Eye (tissue), 1 donor: ENCODE data around the gene RFX2.
"Not testable (repeated sequence)": the region's sequence is repeated elsewhere in the genome, so short reads cannot be mapped to it uniquely, and the experiment has no call there.

Experiments used
- DNase-seq: peaks from one replicate; pipeline ENCODE4 v3.0.0-alpha.2; 2015

Gene RFX2

DNA sequence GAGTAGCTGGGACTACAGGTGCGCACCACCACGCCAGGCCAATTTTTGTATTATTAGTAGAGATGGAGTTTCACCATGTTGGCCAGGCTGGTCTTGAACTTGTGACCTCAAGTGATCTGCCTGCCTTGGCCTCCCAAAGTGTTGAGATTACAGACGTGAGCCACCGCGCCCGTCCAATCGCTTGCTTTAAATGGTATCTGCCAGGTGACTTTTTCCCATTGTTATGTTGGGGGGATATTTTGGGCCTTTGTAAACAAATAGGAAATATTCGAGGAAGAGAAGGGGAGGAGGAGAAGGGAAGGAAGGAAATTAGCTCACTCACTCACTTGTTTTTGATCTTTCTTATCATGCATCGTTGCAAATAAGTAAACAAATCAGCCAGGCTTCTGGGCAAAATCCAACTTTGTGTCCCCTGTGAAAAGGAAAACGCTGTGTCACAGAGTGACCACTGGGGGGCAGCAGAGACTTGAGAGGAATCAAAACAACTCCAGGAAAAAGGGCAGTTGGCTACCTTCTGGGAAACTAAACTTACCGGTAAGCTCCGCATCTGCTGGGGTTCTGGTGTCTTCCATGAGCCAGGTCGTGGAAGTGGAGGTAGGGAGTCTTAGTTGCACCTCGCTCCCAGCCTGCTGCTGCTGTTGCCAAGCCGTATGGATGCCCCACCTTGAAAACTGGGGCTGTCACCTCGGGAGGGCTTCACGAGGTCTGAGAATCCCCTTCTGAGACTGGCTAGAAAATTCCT lies 123.1 kb downstream of the RFX2 start:
- peak; percentile 93 for DNase-seq

DNA sequence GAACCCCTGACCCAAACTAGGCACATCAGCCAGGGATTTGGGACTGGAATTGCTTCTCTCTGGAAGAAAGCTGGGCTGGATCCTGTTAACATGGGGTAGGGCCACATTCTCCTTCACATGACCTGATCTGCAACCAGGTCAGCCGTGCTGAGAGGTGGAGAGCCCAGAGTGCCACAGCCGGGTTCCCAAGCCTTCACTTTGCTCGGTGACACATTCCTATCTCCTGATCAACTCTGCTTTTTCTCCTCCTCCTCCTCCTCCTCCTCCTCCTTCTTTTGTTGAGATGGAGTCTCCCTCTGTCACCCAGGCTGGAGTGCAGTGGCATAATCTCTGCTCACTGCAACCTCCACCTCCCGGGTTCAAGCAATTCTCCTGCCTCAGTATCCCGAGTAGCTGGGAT lies 124.5 kb downstream of the RFX2 start:
- DNase-seq = not testable (repeated sequence)

DNA sequence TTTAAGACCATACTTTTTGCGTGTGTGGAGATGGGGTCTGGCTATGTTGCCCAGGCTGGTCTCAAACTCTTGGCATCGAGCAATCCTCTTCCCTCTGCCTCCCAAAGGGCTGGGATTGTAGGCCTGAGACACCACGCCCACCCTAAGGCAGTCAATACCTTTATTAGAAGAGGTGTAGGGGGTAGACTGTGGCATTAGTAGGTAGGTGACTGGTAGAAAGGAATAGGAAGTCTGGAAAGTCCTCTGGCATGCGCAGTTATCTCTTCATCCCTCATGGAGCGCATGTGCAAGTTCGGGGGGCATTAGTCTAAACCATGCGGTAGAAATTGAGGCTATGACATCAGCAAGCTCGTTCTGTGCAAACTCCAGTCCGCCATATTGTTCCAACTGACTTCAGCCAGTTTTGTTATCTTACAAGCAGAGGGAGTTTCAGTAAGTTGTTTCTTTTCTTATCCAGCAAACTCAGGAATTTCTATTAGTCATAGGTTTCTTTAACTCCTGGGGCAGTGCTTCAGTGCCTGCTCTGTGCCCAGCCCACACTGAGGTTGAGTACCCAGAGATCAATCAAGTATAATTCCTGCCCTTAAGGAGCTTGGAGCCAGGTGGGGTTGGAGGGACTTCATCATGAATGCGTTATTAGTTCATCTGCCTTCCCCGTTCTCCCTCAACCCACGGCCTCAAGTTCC lies 125.1 kb downstream of the RFX2 start:
- DNase-seq = no peak

DNA sequence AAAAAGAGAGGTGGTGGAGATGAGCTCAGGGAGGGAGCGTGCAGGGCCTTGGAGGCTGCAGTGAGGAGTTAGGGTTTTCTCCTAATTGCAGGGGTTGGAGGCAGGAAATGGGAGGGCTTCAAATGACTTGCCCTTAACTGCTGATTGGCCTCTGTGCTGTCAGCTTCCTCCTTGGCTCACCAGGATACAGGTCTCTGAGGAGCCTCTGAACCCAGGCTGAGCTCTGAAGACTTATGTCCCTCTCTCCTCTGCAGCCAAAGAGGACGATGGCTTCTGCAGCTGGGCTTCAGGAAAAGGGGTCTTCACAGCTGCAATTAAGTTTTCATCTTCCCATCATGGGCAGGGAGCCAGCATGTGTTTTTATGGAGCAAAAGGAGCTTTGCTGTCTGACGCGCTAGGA lies 125.7 kb downstream of the RFX2 start:
- no peak for DNase-seq

DNA sequence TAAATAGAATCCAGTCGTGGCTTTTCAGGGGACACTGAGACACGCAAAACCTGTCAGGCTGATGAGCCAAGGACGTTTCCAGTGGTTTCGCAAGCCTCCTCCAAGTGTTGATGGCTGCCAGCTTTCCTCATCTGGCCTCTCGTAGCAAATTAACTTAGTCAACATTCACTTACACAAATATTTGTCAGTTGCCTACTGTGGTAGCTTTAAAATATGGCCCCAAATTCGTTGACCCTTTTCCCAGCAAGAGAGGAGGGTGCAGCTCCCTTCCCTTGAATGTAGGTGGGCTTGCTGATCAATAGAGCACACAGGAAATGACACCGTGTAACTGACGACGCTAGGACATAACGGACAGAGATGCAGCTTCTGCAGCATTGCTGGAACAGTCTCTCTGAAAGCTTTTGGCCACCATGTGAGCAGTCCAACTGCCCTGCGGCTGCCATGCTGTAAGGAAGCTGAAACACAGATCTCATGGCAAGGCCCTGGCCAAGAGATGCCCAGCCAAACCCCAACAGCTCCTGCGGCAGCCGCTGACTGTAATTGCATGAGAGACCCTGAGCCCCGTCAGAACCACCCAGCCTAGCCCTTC lies 126.8 kb downstream of the RFX2 start:
- DNase-seq = no peak

DNA sequence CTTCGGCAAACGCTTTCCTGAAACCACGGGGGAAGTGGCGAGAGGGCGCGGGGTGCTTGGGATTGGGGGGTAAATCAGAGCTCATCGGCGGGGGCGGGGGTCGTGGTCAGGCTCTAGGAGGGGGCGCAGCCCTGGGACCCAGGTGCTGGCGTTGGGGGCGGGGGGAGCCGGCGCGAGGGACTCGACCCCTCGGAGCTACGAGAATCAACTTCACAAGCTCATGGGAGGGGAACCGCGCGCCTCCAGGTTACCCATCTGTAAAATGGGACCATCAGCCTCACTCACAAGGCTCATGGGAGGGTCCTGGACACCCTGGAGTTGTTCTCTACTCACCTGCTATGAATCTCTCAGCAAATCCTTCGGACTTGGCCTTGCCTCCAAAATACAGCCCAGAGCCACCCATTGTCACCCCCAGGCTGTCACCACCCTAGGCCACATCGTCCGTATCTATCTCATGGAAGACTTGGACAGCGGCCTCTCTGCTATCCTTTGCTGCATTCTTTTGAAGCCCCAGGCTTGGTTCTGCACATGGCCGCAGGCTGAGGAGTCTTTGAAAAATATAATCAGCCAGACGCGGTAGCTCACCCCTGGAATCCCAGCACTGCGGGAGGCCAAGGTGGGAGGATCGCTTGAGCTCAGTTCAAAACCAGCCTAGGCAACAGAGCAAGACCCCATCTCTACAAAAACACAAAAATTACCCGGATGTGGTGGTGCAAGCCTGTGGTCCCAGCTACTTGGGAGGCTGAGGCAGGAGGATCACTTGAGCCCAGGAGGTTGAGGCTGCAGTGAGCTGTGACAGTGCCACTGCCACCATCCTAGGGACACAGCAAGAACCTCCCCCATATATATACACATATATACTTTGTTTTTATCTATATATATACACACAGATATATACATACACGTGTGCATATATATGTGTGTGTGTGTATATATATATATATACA lies 131.4 kb downstream of the RFX2 start:
- no peak for DNase-seq

DNA sequence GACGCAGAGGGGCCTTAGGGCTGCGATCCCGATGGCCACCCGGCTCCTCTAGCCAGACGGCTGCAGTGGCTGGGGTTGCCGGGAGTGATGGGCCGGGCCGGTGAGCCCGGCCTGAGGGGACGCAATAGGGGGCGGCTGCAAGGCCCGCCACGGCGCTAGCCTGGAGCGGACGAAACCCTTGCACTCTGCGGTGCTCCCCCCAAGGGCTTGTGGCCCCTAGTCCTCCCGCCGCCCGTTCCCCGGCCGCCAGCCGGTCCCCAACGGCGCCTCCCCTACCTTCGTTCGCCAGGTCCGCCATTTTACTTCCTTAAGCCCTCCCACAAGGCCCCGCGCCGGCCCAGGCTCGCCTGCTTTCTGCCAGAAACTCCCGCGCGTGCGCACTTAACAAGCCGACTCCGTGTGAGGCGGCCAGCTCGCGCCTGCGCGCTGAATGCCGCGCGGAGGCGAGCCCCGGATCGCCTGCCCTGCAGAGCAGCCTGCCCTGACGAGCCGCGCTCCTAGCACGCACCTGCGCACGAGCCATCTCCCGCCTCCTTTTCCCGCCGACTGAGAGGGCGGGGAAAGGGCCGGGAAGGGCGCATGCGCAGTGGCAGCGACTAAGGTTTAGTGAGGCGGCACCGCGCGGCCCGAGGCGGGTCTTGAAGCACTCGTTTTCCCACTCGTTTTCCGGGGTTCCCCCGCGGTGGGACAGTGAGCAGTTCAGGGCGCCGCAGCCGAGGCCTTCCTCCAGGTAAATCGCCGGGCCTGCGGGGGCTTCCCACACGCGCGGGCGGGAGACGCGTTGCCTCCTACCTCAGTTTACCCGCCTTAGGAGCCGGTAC lies 132.3 kb downstream of the RFX2 start, which contains the start of gene RANBP3:
RANBP3 (minus strand) TSS at position 356 of the 821 bp plus-strand sequence; CDS start at position 298, 58 bp downstream.
- DNase-seq = peak; percentile 99

DNA sequence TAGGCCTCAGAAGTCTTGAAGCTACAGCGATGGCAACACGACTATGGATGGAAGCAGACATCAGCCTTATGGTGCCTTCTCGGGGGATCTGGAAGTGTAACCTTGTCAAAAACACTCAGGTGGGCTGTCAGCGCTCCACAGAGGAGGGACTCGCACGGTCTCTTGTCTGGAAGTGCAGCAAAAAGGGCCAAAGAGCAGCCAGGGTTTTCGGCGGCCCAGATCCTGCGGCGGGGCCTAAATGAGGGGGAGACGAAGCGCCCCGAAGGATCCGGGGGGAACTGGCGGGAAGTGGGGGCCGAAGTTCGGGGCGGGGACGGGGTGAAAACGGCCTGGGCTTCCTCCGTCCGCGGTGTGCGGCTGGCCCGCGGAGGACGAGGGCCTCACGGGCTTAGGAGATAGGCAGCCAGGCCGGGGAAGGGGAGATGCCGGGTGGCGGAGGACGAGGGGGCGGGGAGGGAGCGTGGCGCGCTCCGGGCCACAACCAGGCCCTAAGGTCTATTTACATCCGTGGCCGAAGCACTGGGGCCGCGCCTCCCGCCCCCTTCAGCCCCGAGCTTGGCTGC lies 133.0 kb downstream of the RFX2 start:
- no peak for DNase-seq

DNA sequence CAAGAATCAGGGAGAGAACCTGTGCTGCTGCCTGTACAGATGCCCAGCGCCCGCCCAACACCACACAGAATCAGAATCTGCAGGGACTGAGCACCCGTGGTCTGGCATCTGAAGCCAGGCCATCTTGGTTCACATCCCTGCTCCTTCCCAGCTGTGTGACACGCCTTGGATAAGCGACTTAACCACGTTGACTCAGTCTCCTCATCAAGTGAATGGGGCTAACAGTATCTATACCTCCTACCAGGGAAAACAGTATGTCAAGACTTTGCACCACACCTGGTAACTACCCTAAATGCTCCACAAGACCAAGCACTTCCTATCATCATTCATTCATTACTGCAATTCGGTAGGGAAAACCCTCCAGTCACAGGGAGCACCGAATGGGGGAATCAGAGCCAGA lies 133.5 kb downstream of the RFX2 start:
- no peak for DNase-seq

DNA sequence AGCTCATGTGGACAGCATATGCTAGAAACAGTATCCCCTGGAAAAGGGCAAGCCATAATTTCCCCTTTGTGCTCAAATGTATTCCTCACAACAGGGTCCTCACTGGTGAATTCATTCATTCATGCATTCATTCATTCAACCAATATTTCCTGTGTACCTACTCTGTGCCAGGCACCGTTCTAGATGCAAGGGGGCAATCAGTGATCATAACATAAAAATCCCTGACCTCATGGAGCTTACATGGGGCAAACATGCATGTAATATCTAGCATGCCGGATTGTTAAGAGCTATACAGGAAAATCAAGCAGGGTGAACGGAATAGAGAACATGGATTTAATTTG lies 134.9 kb downstream of the RFX2 start:
- DNase-seq = no peak

DNA sequence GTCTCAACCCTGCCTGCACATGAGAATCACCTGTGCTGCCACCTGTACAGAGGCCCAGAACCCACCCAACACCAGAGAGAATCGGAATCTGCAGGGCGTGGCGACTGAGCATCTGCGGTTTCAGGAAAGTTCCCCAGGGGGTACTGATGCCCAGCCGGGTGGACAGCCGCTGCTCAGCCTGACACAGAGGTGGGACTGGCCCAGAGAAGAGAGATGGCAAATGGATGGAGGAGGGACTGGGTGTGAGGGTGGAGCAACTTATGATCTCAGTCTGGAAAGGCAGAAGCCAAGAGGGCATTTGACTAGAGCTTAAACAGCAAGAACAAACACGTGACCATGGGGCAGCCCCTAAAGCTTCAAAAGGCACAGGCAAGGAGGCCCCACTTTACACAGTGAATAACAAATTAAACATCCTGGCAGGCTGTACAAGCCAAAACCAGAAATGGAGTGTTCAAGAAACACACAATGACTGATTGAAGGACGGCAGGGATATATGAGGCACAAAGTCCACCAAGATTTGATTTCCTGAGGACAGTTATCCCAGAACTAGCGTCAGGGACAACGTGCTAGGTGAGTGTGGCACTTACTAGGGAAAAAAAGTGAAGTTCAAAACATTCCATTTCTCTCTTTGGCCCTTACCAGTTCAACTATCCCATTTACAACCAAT lies 135.4 kb downstream of the RFX2 start:
- no peak for DNase-seq

DNA sequence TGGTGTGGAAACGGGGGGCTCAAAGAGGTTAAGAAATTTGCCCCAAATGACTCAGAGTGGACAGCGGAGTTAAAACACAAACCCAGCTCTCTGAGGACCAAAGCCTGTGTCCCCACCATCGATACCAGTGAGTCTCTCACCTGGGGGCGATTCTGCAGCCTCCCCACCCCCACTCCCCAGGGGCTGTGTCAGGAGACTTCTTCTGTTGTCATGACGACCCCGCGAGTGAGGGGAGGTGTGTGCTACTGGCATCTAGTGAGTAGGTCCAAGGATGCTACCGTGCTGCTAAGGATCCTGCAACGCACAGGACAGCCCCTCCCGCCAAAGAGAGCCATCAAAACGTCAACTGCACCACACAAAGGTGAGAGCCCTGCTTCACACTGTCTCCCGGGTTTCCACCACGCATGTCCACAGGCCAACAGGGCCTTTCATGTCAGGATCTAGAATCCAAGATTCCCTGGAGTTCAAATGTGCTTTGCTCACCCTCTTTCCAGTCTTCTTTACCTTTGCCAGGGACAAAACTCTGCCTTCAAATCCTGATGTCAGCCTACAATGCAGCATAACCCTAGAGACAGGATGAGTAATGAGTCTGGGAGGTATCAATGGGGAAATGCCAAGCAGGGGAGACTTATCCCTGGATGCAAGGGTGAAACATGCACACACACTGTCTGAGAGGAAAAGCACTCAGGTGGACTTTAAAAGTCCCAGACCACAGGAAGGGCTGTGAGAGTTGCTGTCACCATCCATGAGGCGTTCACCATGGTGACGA lies 136.2 kb downstream of the RFX2 start:
- no peak for DNase-seq

DNA sequence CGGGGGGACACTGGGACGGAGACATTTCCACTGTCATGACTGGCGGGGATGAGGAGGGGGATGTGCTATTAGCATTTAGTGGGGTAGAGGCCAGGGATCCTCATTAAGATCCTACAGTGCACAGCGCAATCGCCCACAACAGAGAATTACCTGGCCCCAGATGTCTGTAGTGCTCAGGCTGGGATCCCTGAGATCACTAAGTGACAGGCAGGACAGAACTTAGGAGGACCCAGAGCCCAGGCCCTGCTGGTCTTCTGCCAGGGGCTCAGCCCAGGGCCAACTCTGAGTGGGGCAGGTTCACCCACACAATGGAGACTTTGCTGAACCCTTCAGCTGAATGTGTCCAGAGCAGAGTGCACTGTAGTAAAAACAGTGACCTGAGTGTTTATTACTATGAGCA lies 136.9 kb downstream of the RFX2 start:
- DNase-seq = no peak

DNA sequence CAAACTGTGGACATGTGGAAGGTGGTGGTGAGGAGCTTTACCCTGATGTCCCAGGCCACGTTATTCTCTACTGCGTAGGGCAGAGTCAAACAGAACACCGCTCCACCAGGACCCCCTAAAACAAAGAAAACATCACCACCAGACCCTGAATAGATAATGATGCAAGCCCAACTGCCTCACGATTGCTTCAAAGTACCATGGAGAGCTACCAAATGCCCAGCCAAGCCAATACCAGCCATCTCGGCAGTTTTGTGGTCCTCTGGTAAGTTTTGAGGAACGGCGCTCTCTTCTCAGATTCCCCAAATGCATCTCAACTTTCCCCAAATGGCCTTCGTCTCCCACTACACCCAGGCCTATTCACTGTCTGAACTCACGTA lies 138.0 kb downstream of the RFX2 start:
- no peak for DNase-seq

DNA sequence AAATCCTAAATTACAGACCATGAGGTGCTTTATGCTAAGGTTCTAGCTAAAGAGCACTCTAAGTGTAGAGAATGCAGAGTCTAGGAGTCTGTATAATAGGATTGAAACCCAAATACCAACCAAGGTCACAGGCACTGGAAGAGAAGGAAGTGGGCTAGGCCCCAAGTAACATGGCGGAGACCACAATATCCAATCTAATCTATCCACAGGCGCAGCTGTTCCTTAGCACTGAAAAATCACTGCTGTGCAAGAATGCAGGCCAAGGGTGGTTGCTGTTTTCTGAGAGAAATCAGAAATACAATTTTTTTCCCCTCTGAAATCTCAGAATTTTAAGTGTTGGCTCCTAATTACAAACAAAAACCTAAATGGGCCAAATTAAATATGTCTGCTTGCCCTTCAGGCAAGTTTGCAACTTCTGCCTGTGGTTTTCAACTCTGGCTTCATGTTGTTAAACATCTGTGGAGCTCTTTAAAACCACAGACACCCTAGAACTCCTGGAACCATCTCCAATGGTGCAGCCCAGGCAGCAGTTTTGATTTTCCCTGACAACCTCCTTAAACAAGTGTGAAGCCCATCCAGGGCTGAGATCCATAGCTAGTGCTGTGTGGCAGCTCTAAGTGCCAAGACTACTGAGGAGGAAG lies 138.5 kb downstream of the RFX2 start:
- DNase-seq = no peak

DNA sequence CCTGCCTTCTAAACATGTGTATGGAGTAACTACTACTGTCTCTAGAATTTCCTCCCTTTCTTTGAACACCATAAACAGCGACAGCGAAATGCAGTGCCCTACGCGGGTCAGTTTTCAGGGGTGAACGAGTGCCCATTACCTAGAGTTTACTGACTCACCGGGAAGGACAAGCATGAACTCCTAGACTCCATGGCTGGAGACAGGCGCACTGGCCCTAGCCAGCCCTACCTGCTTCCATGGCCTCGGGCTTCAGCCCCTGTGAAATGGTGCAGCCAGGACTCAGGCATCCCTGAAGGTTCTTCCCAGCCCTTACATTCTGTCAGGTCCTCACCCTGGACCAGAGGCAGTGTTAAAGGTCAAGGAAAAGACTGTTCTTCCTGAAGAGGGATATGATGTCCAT lies 140.8 kb downstream of the RFX2 start:
- no peak for DNase-seq

DNA sequence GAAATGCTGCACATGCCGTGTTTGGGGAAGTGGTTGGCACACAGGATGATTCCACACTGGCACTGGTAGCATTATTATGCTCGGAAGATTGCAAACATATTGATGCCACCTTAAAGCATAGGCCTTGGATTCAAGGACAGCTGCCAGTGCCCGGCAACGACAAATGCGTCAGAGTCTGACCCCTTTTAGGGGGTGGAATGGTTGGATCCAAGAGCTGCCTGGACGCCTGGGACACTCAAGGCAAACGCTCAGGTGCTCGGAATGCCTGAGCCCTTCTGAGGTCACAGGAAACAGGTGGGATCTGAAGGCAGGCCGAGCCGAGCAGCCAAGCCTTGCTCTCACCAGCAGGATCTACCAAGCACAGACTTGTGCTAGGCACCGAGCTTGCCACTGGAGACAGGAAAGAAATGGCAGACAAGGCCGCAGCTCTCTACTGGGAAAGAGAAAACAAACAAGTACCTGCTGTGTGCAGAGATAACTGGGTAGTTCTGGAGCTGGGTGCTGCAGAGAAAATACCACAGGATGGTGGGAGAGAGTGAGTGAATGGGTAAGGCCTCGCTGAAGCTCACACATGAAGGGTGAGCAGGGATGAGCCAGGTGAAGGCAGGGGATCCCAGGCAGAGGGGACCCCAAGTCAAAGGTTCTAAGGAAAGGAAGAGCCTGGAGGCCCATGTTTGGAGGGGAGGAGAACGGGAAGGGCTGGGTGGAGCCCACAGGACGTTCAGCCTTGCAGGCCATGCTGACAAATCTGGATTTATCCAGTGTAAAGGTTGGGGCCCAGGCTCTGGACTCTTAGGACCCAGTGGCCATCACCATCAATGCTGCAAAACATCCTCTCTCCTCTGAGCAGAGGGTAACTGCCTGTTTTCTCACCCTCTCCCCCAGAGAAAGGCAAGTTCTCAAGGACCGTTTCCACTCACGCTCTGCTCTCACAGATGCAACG lies 141.6 kb downstream of the RFX2 start:
- DNase-seq = no peak

DNA sequence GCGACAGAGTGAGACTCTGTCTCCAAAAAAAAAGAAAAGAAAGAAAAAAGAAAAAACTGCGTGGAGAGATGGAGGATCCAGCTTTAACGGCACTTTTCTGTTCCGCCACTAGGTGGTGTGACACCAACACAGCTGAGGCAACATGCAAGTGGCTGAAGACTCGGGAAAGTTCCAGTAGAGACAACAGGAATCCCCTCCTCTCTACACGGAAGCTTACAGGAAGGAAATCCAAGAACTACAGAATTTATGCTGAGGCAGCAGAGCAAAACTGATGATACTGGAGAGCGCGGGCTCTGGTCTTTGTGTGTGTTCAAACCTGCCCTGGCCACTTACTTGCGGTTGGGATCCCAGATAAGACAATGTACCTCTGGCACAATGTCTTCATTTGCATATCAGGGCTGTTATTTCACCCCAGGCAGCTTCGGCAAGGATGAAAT lies 142.3 kb downstream of the RFX2 start:
- peak; percentile 85 for DNase-seq

DNA sequence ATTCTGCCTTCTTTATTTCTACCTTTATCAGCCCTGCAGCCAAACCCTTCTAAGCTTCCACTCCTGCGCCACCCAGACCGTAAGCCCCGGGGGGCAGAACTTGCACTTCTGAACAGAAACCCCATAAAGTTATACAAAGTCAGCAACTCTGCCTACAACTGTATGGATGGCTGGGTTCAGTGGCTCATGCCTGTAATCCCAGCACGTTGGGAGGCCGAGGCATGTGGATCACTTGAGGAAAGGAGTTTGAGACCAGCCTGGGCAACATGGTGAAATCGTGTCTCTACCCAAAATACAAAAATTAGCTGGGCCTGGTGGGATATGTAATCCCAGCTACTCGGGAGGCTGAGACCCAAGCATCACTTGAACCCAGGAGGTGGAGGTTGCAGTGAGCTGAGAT lies 142.7 kb downstream of the RFX2 start:
- no peak for DNase-seq
